HG03025 (cell line): ENCODE measurements around the gene DIAPH2.

ENCODE experiments used
- ATAC-seq: cut with Tn5 transposase; IDR thresholded peaks from one replicate; pipeline ENCODE4 v1.9.1; 2021; ENCODE audit warnings: mild to moderate bottlenecking, moderate library complexity; ENCODE audit not compliant: unreplicated experiment, low FRiP score

DIAPH2 gene

DNA sequence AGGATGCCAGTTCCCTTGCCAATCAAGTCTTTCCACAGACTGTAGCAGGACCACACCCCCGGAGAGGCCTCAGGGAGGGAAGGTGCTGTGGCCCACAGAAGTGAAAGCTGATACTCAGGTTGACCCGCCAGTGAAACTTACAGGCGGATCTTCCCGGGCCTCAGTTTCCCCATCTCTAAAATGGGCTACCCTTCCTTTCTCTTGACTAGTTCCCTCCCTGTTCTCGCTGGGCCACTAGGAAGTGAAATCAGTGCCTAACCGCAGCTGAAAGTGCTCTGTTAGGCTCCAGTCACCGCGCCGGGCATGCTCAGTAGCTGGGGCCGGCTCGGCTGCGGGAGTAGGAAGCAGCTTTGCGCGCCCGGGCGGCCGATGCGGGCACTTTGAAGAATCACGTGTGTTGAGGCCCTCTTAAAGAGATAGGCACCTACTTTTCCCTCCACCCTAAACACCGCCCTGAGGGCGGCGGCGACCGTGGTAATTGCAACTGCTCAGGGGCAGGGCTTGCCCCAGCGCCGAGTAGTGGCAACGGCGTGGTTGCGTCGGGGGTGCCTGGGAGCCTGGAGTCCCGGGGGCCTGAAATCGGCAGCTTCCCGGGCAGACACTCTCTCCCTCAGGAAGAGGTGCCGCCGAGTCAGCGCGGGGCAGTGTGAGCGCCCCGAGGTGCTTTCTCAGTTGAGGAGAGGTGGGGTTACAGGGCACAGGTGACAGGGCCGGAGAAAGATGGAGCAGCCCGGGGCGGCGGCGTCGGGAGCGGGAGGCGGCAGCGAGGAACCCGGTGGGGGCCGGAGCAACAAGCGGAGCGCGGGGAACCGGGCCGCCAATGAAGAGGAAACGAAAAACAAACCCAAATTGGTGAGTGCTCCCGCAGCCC is at the start of gene DIAPH2:
DIAPH2 (plus strand) TSS at position 504 of the 871 bp plus-strand sequence.
- peak; percentile 81 for ATAC-seq

DNA sequence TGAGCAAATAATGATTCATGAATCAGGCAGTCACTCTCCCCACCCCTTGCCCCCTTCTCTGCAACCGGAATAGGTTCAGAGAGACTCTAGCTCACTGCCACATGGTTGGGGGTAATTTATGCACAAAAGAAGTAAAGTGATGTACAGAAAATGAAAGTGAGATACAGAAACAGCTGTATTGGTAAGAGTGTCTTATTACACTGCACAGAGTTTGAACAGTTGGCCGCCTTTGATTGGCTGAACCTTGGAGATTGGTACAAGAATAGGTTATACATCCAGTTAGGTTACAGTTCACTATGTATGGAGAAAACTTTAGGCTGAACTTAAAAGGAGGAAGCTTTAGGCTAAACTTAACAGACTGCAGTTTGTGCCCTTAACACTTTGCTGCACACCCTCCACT is 34.6 kb upstream of the DIAPH2 start:
- ATAC-seq = no peak

DNA sequence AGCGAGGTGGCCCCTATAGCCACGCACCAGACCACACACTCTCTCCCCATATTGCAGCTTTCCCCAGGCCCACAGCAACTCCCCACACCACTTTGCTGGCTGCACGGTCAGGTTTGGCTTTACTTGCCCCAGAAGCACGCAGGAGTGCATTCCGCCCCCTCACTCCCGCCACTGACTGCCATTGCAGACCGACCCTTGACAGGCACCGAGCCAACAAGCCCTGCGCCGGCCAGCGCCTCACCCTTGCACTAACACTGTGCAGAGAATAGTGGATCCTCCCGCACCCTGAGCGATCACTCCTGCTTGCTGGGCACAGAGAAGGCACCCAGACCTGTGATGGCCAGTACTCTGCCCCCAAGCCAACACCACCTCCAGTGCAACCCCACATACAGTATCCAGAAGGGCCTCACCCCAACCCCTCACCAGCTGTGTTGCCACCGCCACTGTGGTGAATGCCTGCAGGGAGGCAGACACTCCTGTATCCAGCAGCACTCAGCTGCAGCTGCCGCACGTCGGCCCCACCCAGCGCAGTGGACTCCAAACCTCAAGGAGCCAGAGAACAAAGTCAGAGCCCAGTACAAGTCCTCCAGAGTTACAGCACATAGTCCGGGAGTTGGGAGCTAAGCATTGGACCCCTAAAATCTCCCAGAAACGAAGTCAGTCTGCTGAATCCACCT is 28.6 kb upstream of the DIAPH2 start:
- no peak for ATAC-seq

DNA sequence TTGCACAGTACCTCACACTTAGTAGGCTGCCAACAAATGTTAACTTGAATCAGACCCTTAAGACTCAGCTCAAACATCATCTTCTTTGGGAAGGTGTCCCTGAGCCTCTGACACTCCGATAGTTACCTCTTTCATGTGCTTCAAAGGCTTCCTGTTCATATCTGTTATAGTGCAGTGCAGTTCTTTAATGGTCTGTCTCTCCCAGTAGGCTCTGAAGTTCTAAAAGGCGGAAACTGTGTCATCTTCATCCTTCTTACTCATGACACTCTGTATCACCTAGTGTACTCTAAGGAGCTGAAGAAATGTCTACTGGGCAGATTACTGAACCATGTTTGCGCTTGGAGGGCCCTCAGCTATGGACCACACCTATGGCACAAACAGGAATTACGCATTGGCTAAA is 2.1 kb upstream of the DIAPH2 start:
- no peak for ATAC-seq

DNA sequence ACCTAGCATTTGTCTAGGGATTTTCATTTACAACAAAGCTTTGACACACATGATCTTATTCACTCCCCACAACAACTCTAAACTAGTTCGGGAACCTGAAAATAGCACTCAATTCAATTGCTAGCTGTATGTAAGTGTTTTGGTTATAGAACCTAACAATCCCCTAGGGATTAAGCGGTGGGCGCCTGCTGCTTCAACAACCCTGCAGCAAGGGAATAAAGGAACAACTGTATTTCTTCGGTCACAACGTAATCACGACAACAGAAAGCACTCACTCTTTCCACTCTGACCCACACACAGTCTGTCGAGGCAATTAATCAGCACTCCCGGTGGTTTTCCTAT is 674 bp upstream of the DIAPH2 start:
- no peak for ATAC-seq

DNA sequence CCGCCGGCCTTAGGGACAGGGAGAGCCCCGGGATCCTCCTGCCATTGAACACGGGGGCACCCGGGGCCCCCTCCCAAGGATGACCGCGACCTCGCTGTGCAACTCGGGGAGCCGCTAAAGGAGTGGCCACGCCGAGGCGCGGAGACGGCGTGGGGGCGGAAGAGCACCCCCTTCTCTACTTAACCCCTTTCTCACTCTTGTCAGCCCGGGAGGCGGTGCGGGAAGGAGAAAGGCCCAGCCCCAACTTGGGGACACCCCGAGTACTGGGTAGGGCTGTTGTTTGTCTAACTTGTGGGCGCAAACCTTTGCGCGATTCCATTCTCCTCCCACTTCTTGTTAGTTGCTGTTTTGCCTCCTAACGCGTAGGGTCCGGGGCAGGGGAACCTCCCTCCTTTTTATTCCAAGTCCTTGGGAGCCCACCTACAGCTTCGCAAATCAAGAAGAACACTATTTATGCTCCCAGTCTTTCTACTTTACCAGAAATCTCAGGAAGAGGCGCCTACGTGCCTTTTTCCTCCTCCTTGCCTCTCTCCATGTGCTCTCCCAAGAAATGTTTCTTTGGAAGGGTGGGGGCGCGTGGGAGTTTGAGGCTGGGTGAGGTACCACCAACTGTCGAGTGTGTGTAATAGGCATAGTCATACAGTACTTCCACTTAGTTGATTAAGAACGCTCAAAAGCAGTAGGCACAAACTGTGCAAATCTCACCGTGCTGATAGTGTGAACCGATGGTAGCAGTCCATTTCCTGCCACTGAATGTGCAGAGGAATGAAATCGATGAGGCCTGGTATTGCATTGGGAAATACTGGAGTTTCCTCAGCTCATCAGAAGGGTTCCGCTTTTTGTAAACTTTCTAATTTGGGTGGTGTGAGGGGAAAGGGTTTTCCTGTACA is 813 bp downstream of the DIAPH2 start:
- peak; percentile 32 for ATAC-seq

DNA sequence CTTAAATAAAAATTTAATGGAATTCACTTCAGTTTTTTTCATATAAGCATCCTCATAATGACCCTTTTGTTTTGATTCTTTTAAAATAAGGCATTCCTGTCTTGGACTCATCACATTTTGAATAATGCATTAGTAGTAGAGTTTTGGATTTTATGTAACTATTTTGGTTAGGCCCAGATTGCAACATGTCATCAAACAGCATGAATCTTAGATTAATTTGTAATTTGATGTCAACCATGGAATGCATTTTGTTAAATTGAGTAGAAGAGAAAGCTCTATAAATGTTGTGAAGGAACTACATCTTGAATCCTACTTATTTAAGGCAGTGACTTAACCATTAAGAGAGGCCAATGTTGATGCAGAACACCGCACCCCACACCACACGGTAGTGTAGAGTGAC is 3.1 kb downstream of the DIAPH2 start:
- no peak for ATAC-seq

DNA sequence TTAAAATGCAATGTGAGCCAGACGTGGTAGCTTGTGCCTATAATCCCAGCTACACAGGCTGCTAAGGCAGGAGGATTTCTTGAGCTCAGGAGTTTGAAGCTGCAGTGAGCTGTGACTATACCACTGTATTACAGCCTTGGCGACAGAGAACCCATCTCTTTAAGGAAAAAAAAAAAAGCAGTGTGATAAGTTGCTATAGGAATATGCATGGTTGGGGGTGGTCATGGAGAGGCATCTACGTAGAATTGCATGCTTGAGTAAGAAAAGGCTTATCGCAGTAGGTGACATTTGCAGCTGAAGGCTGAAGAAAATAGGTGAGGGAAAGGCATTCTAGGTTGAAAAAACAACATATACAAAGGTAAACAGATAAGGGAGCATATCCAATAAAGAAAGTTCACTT is 4.1 kb downstream of the DIAPH2 start:
- no peak for ATAC-seq

DNA sequence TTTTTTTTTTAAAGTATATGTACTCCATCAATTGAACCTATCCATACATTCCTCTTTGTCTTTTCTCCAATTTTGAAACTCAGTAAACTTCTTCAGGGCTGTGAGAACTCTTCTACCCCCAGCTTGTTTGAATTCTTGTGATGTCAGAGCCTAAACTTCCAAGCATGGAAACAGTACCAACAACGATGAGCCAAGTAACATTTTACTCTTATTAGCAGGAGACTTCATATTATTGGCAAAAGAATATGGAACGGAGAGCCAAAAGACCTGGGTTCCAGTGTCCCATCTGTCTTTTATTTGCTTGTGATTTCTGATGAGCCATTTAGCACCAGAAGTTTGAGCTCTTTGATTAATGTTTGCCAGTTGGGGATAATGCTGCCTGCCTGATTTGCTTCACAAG is 5.3 kb downstream of the DIAPH2 start:
- no peak for ATAC-seq

DNA sequence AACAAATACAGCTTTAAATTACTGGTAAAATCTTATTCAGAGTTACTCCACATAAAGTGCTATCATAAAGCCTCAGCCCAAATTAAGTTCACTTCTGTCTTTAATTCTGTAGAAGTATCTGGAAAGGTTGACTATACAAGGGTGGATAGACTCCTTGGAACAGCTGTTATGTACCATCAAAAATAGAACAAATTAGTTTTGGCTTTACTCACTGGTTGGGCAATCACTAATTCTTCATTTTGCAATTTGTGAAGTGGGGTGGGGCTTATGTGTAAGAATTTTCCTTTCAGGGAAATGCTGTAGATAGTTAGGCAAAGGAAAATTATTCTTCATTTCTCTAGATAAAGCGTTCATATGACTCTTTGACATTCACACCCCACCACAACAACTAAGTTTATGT is 7.8 kb downstream of the DIAPH2 start:
- no peak for ATAC-seq

DNA sequence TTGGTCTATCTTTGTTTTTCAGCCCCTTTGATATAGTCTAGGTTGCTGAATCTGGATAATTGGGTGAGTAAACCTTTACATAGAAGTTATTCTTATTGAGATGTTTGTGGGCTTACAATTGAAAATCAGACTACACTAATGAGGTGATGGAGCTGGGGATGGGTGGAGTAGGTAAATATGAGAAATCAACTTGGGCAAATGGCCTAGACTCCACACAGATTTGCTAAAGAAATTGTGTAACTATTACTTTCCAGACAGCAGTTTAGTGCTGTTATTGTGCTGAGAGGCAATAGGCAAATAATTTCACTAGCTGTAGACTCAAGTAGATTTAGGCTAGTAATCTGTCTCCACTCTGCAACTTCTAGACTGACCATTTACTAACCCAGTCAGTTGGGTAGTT is 8.2 kb downstream of the DIAPH2 start:
- no peak for ATAC-seq

DNA sequence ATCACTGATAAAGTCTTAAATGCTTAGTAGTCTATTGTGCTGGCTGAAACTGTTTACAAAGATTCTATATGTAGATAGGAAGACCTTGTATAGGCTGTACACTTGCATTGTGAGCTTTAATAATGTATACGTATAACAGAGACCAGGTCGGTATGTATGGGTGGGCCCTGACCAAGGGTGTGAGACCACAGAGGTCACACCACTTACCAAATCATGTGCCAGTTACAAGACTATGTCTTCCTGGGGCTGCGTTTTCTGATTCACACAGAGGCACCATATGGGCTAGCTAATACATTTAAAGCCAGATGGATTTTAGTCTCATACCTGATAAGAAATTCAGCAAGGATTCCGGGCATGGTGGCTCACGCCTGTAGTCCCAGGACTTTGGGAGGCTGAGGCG is 8.8 kb downstream of the DIAPH2 start:
- ATAC-seq = no peak

DNA sequence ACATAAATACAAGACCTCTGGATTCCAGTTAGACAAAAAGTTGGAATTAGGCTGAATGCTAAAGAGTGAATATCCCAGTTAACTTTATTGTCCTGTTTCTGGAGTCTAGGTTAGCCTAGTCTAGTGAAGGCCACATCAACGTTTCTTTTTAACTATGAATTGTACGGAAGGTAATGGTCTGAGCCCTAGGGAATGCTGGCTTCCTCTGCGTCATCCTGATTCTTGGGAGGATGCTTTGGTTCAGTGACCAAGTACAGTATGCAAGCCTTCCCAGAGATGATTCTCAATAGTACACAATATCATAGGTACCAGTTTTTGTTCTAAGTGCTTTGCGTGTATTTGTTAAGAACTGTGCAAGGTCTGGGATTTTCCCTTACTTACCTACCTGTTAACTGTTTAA is 11.8 kb downstream of the DIAPH2 start:
- no peak for ATAC-seq

DNA sequence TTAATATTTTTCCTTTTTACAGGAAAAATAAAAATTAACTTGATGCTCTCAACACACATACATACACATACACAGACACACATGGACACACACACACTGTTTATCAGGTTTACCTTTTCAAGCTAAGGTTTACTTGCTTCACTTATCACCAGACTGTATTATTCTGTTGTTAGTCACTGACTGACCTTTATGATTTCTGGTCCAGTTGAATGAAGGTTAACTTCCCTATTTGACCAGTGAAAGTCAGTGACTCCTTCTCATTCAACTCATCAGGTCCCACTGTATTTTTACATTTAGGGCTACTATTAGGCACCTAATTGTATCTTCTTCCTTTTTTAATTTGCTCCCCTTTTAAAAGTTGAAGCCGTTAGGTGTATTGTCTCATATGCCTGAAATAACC is 16.0 kb downstream of the DIAPH2 start:
- no peak for ATAC-seq

DNA sequence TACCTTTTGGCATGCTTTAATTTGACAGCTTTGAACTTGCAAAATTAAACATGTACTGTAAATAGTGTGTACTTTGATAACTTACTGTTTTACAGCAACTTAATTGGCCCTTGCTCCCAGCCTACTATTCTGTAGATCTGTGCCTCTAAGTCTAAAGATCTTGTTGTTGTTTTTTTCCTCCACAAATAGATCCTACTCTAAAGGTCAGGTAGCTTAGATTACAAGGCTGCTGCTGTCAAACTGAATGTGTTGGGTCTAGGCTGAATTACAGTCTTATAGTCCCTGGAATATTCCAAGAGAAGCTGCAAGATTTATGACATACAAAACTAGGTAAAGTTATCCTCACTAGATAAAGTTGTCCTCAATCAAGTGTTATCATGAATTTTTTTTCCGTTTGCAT is 18.7 kb downstream of the DIAPH2 start:
- no peak for ATAC-seq

DNA sequence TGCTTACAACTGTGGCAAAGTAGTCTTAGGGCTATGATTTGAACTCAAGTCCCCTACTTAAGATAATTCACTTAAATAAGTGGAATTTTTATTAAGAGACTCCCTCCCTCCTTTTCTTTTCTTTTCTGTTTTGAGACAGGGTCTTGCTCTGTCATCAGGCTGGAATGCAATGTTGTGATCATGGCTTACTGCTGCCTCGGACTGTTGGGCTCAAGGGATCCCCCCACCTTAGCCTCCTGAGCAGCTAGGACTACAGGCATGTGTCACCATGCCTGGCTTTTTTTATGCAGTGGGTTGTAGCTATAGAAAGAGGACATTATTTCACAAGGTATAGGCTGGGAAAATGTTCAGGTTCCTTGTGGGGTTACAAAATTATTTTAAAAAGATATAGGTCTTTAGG is 19.2 kb downstream of the DIAPH2 start:
- ATAC-seq = no peak

DNA sequence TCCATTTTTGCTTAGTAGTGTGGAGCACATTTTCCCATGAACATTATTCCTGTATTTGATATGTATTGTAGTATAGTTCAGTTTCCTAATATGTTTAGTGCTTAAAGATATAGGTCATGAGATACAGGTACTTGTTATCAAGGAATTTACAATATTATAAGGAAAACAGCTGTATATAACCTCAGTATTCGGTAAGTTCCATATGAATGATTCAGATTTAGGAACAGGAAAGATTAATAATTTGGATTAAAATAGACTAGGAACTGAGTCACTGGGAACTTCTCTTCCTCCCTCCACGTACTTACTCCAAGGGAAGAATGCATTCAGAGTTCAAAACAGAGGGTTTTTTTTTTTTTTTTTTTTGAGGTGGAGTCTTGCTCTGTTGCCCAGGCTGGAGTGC is 20.0 kb downstream of the DIAPH2 start:
- no peak for ATAC-seq

DNA sequence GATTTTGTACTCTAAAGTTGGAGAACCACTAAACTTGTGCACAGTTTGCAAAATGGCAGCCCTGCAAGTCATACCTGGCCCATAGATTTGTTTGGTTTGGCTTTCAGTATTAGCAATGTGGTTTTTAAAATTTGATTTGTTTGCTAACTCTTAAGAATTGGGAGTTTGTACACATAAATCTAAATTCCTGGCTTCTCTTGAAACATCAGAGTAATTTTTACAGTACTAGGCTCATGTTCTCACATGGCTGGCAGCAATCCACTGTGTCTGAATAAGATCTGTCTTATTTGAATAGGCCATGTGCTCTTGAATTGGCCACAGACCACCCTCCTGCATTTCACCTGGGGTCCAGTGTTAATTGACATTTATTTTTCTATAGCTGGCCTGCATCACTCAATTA is 21.3 kb downstream of the DIAPH2 start:
- ATAC-seq = no peak

DNA sequence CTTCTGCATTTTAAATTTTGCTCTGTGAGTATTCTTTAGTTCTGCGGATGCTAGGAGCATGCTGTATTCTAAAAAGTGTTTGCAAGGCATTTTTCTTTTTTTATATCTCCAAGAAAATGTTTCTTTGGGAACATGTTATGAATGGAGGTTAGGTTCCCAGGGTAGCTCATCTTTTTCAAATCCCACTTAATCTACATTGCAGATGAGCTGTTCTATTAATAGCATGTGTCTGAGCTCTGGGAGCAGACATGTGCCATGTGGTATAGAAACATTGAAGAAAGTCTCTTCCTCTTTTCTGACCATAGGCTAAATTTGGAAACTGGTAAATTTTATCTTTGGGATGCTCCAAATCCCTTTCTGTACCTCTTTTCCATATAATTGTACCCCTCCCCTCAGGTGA is 23.2 kb downstream of the DIAPH2 start:
- ATAC-seq = no peak

DNA sequence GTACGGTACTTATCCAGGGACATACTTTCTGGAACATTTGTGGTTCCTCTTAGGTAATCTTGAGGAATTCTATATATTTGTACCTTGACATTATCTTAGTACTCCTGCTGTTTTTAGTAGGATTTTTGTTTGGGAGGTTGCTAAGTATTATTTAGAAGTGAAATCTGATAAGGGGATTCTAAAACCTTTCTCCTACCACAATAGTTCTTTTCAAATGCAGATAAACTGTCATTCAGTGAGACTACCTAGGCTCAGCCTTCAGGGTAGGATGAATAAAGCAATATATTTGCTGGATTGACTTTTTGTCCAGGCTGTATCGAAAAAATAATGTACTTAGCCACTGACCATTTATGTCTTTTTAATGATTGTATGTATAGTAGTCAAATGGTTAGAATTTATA is 25.4 kb downstream of the DIAPH2 start:
- no peak for ATAC-seq

DNA sequence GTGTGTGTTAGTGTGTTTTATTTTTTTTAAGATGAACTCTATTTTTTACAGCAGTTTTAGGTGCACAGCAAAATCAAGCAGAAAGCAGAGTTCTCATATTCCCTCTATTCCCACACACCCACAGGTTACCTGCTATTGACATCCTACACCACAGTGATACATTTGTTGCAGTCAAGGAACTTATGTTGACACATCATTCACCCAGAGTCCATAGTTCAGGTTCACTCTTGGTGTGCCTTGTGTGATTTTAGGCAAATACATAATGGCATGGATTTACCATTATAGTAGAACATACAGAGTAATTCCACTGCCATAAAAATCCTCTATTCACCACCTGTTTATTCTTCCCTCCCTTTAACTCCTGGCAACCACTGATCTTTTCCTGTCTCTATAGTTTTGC is 28.7 kb downstream of the DIAPH2 start:
- ATAC-seq = no peak
